PFSK-1 (cell line): ENCODE results near the gene BAHCC1.

ENCODE experiments used
- POLR2AphosphoS5 ChIP-seq: IDR thresholded peaks from 2 replicates; pipeline ENCODE4 v1.6.1; 2012; ENCODE audit warnings: low read depth, mild to moderate bottlenecking, control low read depth, low read length, moderate library complexity
- TAF1 ChIP-seq: IDR thresholded peaks from 2 replicates; pipeline ENCODE4 v1.6.1; 2012; ENCODE audit warnings: low read length, control low read depth, borderline replicate concordance; ENCODE audit not compliant: insufficient read depth

DNA sequence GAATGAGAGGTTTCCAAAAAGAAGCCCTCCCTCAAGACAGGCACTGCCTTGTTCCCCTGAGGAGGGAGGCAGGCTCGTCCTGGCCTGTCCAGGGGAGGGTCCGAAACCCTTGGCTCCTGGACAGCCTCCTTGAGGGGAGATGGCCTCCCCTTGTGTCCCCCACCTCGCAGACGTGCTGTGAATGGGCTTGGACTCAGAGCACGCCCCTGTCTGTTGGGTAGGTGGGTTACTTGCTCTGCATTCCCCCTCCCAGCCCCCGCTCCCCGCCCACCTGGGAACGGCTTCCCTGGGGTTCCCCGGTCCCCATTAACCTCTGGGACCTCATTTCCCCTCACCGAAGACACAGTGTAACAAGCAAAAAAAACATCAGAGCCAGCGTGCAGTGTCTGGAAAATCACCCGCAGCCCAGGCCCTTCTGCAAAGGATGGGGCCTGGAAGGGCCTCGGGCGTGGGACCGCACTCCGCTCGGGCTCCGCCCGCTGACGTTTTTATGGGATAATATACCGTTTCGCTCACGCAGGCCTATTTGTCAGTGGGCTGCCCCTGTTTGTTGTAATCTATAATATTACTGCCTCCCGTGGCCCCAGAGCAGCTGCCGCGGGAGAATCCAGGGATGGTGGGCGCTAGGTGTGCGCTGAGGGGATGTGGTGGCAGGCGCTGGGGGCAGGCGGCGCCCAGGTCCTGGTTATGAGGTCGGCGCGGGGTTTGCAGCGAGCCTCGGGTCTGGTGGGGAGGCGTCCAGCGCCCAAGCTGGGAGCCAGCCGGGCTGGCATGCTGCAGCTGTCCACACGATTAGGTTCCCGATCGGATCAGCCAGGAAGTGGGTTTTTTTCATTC is 11.1 kb downstream of the BAHCC1 start:
- TF ChIP-seq POLR2AphosphoS5 (no peak), TAF1 (no peak)
